Kidney epithelial cell (primary cell): Measurements from ENCODE around the gene DEK. TPM values are rescaled to one million over a fixed set of nuclear protein-coding genes. Genes with fewer than 3 reads are reported as not detected.
"Not testable (repeated sequence)": the region's sequence is repeated elsewhere in the genome, so short reads cannot be mapped to it uniquely, and the experiment has no call there.

Experiments used
- DNase-seq: peaks from one replicate; pipeline ENCODE4 v3.0.0-alpha.2; 2010; ENCODE audit warnings: low read depth
- H3K27me3 ChIP-seq: 2 replicates; pipeline ENCODE4 v1.6.0; 2011; ENCODE audit warnings: low read length; ENCODE audit not compliant: control insufficient read depth, insufficient read depth
- H3K36me3 ChIP-seq: 2 replicates; pipeline ENCODE4 v1.5.1; 2011; ENCODE audit warnings: low read length; ENCODE audit not compliant: control insufficient read depth, insufficient read depth
- H3K4me3 ChIP-seq: 2 replicates; pipeline ENCODE4 v1.5.1; 2011; ENCODE audit warnings: low read depth, mild to moderate bottlenecking, control low read depth, low read length
- total RNA-seq: library from RNA; depleted of rRNA; stranded (reverse); fragments of >200 nt; gene quantifications from 2 replicates; pipeline ENCODE4 v1.2.3, GENCODE V29; 2015
- TF ChIP-seq, protein P1 (sequence below): IDR thresholded peaks from 2 replicates; pipeline ENCODE4 v1.5.1; 2011; ENCODE audit warnings: mild to moderate bottlenecking, moderate library complexity, low read length, control low read depth, inconsistent platforms; ENCODE audit not compliant: insufficient read depth, poor library complexity, severe bottlenecking

Gene DEK
- total RNA-seq, 1 donor from 2014 or later = 89.4 TPM

DNA sequence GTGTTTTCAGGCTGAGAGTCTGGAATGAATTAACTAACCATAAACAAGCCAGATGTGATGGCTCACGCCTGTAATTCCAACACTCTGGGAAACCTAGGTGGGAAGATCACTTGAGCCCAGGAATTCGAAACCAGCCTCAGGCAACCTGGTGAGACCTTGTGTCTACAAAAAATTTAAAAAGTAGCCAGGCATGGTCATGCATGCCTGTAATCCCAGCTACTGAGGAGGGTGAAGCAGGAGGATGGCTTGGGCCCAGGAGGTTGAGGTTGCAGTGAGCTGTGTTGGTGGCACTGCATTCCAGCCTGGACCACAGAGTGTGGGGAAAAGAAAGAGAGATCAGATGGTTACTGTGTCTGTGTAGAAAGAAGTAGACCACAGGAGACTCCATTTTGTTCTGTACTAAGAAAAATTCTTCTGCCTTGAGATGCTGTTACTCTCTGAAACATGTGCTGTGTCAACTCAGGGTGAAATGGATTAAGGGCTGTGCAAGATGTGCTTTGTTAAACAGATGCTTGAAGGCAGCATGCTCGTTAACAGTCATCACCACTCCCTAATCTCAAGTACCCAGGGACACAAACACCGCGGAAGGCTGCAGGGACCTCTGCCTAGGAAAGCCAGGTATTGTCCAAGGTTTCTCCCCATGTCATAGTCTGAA lies 37.8 kb downstream of the DEK start:
- DNase-seq, H3K27me3 ChIP-seq, H3K36me3 ChIP-seq, H3K4me3 ChIP-seq: not testable (repeated sequence)

DNA sequence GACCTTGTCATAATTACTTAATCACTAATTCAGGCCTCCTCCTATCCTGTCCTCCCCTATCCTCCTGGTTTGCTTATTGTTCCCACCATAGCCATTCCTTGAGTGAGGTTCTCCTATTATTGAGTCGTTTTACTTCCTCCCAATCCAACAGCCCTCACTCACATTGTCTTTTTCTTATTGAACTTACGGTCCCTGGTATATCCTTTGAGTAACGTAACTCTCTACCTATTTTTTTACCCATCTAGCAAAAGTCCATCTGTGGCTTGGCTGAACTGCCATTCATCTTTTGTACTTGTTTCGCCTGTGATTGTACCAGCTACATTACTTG lies 43.1 kb downstream of the DEK start:
- DNase-seq = no peak
- Histone ChIP-seq H3K36me3 (no peaks in the 10 kb centered on the region), H3K27me3 (no peaks in the 10 kb centered on the region), H3K4me3 (no peak overlapping the region)
- TF ChIP-seq, protein P1, sequence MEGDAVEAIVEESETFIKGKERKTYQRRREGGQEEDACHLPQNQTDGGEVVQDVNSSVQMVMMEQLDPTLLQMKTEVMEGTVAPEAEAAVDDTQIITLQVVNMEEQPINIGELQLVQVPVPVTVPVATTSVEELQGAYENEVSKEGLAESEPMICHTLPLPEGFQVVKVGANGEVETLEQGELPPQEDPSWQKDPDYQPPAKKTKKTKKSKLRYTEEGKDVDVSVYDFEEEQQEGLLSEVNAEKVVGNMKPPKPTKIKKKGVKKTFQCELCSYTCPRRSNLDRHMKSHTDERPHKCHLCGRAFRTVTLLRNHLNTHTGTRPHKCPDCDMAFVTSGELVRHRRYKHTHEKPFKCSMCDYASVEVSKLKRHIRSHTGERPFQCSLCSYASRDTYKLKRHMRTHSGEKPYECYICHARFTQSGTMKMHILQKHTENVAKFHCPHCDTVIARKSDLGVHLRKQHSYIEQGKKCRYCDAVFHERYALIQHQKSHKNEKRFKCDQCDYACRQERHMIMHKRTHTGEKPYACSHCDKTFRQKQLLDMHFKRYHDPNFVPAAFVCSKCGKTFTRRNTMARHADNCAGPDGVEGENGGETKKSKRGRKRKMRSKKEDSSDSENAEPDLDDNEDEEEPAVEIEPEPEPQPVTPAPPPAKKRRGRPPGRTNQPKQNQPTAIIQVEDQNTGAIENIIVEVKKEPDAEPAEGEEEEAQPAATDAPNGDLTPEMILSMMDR = no peak

DNA sequence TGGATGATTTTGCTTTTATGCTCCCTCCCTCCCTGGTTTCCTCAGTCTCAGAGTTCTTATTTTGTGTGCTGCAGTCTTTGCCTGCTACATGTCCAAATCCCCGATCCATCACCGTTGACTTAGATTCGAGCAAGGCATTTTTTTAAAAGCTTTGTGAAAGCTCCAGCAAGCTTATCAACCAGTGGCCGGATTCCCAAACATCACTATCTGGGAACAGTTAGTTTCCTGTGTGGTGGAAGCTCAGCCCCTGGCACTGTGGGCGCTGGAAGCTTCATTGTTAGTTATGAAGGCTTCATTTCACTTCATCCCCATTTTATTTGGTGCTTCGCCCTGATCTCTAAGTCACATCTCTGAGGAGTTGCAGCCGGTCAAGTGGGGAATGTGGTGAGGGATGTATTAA lies 44.7 kb downstream of the DEK start:
- DNase-seq = no peak
- H3K27me3 ChIP-seq = no peaks in the 10 kb centered on the region
- H3K36me3 ChIP-seq = no peaks in the 10 kb centered on the region
- no peak overlapping the region for H3K4me3 ChIP-seq
- TF ChIP-seq, protein P1 = no peak

DNA sequence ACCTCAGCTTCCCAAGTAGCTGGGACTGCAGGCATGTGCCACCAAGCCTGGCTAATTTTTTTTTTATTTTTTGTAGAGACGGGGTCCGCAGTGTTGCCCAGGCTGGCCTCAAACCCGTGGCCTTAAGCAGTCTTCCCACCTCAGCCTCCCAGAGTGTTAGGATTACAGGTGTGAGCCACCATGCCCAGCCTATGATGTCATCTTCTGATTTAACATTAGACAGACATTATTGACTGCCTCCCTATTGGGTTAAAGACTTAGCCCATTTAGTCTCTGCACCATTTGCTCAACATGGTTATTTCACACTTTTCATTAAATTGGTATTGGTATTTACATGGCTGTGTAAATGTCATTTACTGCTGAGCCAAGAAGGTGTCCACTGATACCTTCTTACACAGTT lies 46.1 kb downstream of the DEK start:
- Histone ChIP-seq H3K36me3 (no peaks in the 10 kb centered on the region), H3K27me3 (no peaks in the 10 kb centered on the region), H3K4me3 (no peak overlapping the region)
- TF ChIP-seq, protein P1 = no peak
- no peak for DNase-seq

DNA sequence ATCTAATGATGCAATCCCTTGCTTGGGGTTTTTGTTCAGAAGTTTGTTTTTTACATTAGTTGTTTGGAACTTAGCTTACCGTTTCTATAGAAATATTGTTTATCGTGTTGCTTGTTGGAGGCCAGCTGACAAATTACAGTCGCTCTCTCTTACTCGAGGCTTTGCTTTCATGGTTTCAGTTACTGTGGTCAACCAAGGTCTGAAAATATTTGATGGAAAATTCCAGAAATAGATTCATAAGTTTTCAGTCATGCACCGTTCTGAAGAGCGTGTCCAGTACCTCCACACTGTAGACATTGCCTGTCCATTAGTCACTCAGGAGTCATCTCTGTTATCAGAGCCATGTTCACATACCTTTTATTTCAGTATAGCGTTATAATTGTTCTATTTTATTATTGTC lies 47.9 kb downstream of the DEK start:
- H3K36me3 ChIP-seq = no peaks in the 10 kb centered on the region
- TF ChIP-seq, protein P1 = no peak

DNA sequence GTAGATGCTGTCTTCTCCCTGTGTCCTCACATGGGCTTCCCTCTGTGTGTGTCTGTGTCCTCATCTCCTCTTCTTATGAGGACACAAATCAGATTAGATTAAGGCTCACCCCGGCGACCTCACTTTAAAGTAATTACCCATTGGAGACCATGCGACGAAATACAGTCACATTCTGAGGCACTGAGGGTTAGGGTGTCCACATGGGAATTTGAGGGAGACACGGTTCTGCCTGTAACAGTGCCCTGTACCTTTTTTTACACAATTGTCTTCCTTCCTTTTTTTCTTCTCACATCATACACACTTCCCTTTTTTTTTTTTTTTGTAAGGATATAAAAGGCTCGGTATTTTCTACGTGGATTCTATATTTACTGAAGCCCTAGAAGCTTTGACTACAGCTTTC lies 48.9 kb downstream of the DEK start:
- H3K4me3 ChIP-seq = no peak overlapping the region
- H3K27me3 ChIP-seq = no peaks in the 10 kb centered on the region
- no peaks in the 10 kb centered on the region for H3K36me3 ChIP-seq
- no peak for DNase-seq
- TF ChIP-seq, protein P1 = no peak

More for the DNA sequence above, 47.9 kb downstream of the DEK start:
- Histone ChIP-seq H3K27me3 (no peaks in the 10 kb centered on the region), H3K4me3 (no peak overlapping the region)
- peak; percentile 9 for DNase-seq
